ENCODE measurements around the gene CA5A.

GRCh38 chr16:87956365-87957231 lies 20.3 kb upstream of the CA5A start:
- TF ChIP-seq, protein P1, sequence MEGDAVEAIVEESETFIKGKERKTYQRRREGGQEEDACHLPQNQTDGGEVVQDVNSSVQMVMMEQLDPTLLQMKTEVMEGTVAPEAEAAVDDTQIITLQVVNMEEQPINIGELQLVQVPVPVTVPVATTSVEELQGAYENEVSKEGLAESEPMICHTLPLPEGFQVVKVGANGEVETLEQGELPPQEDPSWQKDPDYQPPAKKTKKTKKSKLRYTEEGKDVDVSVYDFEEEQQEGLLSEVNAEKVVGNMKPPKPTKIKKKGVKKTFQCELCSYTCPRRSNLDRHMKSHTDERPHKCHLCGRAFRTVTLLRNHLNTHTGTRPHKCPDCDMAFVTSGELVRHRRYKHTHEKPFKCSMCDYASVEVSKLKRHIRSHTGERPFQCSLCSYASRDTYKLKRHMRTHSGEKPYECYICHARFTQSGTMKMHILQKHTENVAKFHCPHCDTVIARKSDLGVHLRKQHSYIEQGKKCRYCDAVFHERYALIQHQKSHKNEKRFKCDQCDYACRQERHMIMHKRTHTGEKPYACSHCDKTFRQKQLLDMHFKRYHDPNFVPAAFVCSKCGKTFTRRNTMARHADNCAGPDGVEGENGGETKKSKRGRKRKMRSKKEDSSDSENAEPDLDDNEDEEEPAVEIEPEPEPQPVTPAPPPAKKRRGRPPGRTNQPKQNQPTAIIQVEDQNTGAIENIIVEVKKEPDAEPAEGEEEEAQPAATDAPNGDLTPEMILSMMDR (IDR thresholded peaks at IDR 0.05): no peak
- no peak for TF ChIP-seq POLR2A (IDR thresholded peaks at IDR 0.05)
